Stimulated activated CD8-positive, alpha-beta memory T cell treated with anti-CD3 and anti-CD28 coated beads, Interleukin-2, amount 100 ng/mL, for 1 hour (primary cell): ENCODE data around the gene GRID1.

Experiments used
- DNase-seq, 2 donors: peaks; one replicate each; pipeline ENCODE4 v3.0.0-alpha.2; 2020; ENCODE audit warnings: low read depth in 2 of 2

Gene GRID1

DNA sequence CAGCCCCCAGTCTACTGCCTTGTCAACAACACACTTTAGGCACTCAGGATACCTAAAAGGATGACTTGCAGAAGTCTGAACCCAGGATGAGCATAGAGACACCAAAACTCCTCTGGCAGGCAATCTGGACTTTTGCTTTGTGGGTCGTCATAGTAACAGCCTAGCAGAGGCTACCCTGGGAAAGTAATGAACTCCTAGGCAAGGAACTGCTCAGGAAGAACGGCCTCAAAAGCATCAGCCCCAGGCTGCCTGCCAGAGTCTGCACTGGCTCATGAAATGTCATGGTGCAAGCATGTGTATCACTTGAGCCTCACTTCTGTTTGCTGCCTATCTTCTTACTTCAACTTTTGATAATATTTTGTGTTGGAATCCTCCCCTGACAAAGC is 715.1 kb downstream of the GRID1 start:
- DNase-seq = no peak

DNA sequence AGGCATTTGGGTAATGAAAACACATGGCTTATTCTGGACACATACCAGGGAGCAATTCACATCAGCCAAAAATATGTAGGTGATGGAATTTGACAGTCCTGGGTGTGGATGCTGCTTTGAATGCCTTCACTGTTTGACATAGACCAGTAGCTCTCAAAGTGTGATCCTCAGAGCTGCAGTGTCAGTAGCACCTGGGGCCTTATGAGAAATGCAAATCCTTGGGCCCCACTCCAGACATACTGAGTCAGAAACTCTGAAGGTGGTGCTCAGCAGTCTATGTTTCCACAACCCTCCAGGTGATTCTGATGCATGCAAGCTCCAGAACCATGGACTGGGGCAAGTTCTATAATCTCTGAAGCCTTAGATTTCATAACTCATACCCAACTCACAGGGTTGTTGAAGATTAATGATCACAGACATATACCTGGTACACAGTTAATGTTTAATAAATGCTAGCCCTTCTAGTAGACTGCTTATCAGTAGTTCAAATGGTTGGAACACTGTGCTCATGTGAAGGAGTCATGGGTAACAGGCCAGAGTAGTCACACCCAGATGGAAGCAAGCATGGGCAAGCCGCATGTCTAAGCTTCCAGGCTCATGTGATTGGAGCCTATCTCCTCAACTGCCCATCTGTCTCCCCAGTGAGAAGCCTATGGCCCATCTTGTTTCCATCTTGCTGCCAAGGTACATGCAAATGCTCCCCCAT is 715.7 kb downstream of the GRID1 start:
- no peak for DNase-seq

DNA sequence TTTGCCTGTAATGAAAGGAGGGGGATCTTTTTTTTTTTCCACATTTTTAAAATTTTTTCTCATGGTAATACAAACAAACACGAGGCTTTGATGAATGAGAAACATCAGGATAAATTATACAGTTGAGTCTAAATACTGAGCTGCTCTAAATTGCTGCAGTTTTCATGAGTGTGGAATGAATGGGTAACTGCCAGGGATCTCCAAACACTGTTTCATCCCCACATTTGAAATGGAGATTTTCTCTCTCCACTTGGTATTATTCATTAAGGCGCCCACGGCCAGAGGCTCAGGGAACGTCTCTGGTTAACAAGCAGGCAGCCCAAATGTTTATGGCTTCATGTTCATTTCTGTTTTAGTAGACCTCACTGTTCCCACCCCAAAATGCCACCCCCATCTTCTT is 717.1 kb downstream of the GRID1 start:
- DNase-seq = no peak

DNA sequence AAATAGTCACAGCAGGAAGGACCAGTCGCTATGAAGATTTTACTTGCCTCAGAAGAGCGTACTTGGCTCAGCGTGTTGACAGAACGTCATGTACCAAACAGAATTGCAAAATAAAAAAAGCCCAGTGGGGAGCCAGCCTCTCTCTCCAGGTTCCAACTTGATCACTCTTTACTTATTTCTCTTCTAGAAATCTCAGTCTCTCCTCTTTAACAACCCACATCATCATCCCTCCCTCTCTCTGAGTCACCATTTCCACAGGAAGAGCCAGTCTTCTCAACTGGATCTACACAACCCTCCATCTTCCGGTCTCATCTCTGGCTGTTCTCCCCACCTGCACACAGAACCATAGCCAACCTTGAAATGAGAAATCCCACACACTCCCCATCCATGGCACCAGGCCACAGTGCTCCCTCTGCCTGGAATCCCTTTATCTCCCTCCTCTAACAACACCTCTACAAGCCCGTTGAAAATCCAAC is 718.3 kb downstream of the GRID1 start:
- DNase-seq = no peak

DNA sequence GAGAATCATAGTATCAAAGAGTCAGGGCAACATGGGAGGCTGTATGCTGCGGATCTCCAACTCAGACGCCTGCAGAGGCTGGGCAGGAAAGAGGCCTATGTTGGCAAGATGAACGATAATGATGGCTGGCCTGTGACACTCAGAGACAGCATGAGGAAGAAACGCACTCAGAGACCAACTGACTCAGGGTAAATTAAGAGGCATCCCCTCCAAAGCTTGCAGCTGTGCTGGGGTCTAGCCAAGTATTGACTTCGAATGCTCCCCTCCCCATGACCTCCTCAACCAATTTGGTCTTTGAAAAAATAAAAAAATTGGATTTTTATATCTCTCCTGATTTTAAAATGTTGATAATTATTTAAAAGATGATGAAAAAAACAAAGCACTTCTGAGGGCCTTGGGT is 718.9 kb downstream of the GRID1 start:
- DNase-seq = no peak

DNA sequence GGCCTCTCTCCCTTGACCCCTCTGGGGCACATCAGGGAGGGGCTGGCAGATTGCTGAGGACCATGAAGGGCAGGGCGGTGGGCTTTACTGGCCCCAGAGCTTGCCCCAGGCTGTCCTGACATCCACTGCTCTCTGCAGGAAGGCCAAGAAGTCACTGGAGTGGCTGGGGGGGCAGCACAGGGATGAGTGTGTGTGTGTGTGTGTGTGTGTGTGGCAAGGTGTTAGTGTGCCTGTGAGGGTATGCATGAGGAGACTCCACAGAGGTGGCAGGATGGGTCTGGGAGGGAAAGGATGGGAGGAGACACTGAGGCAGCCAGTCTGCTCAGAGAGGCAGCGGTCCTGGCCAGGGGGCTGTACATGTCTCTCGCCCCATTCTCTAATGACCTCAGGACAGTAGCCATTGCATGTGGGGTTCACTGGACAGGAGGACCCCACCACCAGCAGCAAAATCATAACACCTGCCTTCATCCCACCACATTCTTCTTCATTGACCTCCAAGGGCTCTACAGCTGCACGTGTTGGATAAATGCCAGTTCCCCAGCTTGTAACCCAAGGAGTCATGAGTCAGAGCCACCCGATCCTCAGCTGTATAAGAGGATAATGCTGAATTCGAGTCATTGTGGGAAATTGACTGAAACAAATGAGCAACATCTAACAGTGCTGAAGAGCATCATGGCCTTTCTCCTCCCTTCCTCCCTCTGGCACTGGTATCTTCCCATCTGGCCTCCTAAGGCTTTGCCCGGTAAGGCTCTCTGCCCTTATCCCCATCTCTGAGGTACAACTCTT is 720.5 kb downstream of the GRID1 start:
- no peak for DNase-seq

DNA sequence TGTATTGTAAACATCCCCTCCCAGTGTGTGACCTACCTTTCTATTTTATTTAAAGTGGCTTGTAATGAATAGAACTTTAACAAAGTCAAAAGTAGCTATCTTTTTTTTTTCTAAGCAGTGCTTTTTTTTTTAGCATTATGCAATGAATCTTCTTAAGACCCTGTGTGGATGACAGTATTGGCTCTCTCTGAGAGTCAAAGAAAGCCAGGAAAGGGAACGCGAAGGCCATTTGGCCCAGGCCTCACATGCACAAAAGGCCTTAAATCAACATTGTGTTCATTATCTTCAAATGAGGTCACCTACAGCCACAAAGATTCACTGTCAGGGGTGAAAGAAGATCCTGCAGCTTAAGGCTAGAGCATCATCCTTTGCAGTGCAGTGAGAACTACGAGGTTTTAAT is 721.5 kb downstream of the GRID1 start:
- DNase-seq = no peak

DNA sequence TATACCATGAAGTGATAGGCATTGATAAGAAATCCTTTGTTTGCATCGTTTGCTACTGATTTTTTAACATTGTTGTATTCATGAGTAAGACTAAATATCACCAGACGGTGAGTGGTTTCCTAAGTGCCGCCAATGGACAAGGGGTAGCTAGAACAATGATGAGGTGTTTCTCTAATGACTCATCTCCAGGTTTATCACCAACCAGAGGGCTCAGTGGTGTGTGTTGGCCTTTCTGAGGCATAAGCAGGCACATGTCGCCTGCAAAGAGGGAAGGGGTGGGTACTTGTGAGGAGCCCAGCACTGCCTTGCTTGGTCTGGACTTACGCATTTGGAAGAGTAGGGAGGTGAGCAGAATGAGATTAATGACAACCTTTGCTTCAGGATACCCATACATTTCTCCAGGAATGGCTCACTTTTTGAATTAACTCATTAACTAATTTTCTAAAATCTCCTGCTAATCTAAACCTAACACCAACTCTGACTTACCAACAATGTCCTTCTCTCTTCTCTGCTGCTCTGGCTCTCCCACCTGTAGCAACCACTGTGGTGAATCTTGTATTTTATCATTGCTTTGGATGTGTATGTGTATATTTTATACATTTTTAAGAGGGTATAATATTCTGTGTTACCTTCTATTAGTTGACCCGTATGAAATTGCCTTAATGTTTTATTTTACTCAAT is 722.6 kb downstream of the GRID1 start:
- DNase-seq = no peak

DNA sequence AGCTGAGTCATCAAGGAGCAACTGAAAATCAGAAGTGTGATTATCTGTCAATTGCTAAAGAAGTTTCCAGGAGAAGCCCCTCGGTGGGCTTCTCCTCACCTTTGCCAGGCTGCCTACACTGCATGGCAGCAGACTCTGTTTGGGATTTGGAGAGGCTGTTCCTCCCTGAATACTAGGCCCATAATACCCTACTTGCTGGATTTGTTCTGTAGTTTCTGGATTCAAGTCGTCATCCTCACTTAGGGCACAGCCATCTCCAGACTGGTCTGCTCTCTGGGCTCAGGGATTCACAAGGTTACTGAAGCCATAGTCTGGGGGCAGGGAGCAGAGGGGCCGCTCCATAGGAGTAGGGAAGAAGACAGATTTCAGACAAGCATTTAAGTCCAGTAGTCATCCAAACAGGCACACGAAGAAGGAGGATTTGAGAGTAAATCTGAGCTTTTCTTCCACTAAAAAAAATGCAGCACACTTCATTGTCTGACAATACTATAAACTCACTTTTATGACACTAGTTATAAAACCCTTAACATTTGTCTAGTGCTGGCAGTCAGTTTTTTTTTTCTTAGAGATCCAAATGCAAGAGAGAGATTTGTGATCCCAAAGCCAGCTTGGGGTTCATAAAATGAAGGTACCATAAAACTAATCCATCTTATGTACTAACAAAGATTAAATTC is 723.3 kb downstream of the GRID1 start:
- DNase-seq = no peak

DNA sequence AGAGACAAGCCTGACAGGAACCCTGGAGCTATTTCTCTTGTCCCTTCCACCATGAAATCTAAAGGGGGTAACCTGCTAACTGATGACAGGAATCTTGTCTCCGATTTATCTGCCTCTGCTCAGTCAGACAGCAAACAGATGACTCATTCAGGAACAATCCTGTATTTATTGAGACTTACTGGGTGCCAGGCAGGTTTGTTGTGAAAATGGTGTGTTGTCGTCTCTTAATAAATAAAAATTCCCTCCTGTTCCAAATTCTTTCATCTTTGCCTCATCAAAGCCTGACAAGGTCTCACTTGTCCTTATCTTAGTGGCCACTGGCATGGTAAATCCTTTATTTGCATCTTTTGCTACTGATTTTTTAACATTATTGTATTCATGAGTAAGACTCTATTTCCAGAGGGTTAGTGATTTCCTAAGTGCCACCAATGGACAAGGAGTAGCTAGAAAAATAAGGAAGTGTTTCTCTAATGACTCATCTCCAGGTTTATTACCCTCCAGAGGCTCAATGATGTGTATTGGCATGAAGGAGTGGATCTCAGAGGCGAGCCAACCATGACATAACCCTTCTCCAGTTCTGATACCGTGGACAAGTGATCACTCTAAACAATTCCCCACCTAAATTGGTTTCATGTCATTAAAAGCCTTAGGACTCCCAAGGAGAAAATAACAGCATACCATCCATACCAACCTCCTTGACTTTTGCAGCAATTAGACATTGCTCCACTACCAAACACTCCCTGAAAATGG is 724.0 kb downstream of the GRID1 start:
- no peak for DNase-seq

DNA sequence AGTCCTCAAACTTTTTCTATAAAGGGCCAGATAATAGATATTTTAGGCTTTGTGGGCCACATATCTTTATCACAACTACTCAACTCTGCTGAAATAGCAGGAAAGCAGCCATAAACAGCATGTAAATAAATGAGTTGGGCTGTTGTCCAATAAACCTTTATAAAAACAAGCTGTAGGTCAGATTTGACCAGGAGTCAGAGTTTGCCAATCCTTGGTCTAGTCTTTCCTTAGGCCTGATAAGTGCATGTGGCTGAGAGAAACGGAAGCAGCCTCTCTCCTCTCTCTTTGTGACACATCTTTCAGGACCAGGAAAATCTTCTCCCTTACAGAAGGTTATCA is 724.5 kb downstream of the GRID1 start:
- DNase-seq = no peak

DNA sequence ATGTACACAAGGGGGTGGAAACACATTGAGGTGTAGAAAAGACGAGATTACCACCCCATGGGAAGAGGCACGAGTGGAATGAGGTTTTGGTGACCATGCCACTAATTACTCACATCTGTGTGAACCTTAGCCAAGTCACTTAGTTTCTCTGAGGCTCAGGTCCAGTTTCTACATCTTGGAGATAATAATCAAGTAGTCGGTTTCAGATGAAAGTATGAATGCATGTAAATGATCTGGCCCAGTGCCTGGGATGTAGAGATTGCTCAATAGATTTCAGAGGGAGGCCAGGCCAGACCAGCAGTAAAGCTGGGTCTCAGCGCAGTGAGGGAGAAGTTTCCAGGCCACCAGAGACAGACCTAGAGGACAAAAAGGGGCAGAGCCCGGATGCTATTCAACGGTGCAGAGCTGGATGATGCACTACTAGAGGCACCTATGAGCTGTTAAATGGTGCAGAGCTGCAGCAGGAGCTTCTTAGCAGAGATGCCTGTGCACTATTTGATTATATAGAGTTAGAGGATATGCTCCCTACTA is 725.1 kb downstream of the GRID1 start:
- DNase-seq = no peak

DNA sequence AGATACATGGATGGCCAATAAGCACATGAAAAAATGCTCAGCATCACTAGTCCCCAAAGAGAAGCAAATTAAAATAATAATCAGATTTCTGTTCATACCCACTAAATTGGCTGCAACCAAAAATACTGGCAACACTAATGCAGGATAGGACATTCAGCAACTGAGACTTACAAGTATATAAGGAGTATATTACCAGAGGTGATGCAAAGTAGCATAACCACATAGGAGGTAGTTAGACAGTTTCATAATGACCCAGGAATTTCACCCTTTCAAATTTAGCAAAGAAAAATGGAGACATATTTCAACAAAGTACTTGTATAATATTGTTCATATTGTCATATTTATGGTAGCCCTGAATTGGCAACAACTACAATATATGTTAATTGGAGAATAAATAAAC is 727.8 kb downstream of the GRID1 start:
- DNase-seq = no peak

DNA sequence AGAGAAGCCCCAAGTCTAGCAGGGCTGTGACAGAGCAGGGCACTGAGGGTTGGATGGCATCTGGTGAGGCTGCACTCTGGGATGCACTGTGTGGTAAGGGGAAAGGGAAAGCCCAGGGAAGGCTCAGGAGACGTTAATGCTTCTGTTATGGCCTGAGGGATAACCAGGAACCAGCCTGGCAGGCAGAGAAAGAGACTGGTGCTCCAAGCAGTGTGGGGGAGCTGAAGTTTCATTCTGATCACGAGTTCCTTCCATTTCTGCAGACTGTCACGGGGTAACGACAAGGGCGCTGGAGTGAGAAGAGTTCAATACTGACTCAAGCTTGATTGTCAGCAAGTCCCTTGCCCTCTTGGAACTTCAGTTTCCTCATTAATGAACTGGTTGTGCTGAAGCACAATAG is 730.9 kb downstream of the GRID1 start:
- no peak for DNase-seq

DNA sequence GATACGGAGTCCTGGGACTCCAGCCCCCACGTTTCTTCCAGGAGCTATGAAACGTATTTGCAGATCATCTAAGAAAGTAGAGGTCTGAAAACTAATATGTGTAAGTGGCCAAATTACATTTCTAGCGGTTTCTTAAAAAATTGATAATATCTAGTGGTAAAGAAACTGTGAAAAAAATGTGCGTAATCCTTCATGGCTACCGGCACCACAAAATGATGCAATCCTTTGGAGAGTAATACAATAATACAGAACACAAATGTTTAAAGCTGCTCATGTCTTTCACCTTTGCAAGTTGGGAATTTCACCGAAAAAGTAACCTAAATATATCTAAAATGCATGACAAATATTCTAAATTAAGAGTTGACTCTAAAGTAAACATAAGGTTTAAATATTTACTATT is 742.1 kb downstream of the GRID1 start:
- DNase-seq = no peak

DNA sequence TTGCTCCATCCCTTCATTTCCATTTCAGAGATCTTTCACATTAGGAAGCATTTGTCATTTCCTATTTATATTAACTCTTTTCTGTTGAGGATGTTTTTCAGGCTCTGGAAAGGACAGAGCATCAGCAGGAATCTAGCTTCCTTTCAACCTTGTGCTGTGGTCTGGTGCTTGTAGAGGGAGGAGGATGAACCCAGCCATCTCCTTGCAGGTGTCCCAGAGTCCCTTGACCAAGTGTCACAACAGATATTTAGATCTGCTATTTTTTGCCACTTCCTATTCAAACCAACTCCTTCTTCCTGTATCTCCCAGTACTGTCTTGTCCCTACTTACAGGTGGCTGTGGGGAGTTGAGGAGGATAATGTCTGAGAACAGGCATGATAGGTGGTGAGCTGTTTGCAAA is 742.8 kb downstream of the GRID1 start:
- no peak for DNase-seq

DNA sequence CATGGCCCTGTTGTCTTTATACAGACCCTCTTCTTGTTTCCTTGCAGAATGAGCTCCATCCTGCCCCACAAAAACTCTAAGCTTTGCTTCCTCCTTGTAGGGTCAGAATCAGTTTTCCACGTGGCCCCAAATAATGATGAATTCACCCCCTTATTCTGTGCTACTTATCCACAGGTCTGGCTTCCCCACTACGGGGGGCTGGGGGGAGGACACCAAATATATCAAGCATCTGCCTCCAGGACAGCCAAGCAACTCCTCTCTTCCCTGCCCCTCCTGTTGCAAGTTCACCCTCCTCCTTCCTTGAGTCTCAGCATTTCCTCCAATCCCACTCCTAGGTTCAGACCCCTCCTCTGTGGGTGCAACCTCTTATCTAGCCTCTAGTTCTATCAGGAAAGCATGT is 743.3 kb downstream of the GRID1 start:
- no peak for DNase-seq

DNA sequence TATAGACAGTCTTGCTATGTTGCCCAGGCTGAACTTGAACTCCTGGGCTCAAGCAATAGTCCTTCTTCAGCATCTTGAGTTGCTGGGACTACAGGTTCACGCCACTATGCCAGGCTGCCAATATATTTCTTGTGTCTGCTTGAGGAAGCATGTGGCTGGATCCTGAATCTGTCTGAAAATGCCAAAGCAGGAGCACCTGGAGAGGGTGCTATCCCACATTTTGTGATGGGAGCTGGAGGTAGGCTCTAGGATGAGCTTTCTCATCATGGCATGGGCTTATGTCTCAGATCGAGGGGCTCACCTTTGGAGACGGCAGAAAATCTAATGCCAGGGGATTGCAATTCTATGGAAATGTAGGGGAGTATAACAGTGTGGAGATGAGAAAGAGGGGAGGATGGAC is 744.2 kb downstream of the GRID1 start:
- DNase-seq = no peak

DNA sequence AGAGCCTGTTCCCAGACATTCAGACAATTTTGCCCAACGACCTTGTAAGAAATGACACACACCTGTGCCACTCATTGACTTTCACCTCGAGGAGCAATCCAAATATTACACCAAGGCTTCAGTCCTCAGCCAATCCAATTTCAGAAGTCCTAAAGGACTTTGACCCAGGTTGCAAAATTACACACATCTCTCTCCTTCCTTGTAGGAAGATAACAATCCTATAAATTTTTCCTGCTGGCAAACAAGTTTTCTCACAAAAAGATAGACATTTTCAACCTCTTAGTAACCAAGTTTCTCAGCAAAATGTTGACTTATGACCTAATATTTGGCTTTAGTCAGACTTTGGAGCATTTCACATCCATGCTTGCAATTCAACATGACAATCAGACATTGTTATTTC is 745.0 kb downstream of the GRID1 start:
- DNase-seq = no peak

DNA sequence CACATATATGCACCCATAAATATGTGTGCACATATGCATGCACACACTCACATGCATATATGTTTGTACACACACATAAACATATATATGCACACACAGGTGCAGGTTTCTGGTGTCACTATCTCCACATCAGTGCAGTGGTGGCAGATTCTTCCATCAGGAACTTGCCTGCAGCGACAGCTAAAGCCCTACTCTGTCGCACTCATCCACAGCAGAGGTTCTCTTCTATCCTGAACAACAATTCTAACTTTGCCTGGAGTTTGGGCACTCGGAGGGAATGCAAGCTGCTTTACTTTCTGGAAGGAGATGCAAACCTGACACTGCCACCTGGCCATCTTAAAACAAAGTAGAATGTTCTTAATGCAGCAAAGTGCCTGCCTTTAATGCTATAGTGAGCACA is 745.8 kb downstream of the GRID1 start:
- no peak for DNase-seq

DNA sequence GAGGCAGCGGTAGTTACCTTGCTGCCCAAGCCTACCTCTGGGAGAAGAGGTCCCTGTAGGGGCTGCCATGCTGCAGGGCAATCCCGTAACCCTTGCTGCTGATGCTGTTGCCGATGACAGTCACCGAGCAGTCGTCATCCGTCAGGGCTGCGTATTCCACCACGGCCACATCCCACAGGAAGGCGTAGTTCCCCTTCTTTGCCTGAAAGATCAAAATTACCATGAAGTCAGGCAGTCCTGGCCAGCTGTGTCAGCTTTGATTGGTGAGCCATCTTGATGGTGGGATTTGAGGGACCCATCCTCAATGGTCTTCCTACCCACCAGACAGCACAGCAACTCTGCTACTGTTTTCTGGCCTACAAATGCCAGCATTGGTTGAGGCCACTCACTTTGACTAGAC is 746.8 kb downstream of the GRID1 start:
- no peak for DNase-seq

DNA sequence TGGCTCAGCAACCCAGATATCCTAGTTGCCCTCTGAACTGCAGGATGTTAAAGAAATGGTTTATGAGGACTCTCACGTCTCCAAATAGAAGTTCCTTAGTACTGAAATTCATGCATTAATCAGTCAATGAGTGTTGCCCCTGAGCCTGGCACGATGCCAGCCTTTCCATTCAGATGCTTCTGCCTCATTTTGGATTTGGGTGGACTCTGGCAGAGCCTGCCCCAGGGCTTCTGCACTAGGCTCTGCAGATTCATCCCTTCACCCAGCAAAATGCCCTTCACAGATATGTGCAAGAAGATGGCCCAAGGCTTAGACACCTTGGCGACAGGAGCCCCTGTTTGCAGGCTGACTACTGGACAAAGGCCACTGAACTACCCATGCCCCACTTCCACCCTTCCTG is 747.8 kb downstream of the GRID1 start:
- DNase-seq = no peak
